Measurements from ENCODE around the gene STX8.

GRCh38 chr17:9309216-9309615, 266.4 kb downstream of the STX8 start:
- TF ChIP-seq CTCF (IDR thresholded peaks at IDR 0.05; ENCODE audit: low read depth, low read length) (no peak), EZH2phosphoT487 (IDR thresholded peaks at IDR 0.05; ENCODE audit: low read depth) (no peak)
